Ishikawa (cell line): Measurements from ENCODE around the gene CTH.

ENCODE experiments used
- CEBPB ChIP-seq: IDR thresholded peaks from 2 replicates; pipeline ENCODE4 v1.6.1; 2012
- CREB1 ChIP-seq: IDR thresholded peaks from 2 replicates; pipeline ENCODE4 v1.6.1; 2012; ENCODE audit warnings: low read depth
- EGR1 ChIP-seq: IDR thresholded peaks from 2 replicates; pipeline ENCODE4 v1.6.1; 2012
- EP300 ChIP-seq: IDR thresholded peaks from 2 replicates; pipeline ENCODE4 v1.6.1; 2012; ENCODE audit warnings: borderline replicate concordance
- FOXM1 ChIP-seq: IDR thresholded peaks from 2 replicates; pipeline ENCODE4 v1.6.1; 2012; ENCODE audit warnings: low read depth, borderline replicate concordance
- NFIC ChIP-seq: IDR thresholded peaks from 2 replicates; pipeline ENCODE4 v1.6.1; 2012
- RAD21 ChIP-seq: IDR thresholded peaks from 2 replicates; pipeline ENCODE4 v1.6.1; 2012; ENCODE audit warnings: low read depth
- TAF1 ChIP-seq: IDR thresholded peaks from 2 replicates; pipeline ENCODE4 v1.6.1; 2012; ENCODE audit warnings: low read depth, mild to moderate bottlenecking
- TCF12 ChIP-seq: IDR thresholded peaks from 2 replicates; pipeline ENCODE4 v1.6.1; 2012; ENCODE audit warnings: low read depth
- TEAD4 ChIP-seq: IDR thresholded peaks from 2 replicates; pipeline ENCODE4 v1.6.1; 2012
- USF1 ChIP-seq: IDR thresholded peaks from 2 replicates; pipeline ENCODE4 v1.6.1; 2012
- YY1 ChIP-seq: IDR thresholded peaks from 2 replicates; pipeline ENCODE4 v1.6.1; 2012; ENCODE audit warnings: low read depth
- ZBTB7A ChIP-seq: IDR thresholded peaks from 2 replicates; pipeline ENCODE4 v1.6.1; 2012; ENCODE audit warnings: low read depth
- TF ChIP-seq, protein P1 (sequence below): IDR thresholded peaks from 2 replicates; pipeline ENCODE4 v1.6.1; 2012; ENCODE audit warnings: low read depth, mild to moderate bottlenecking
- TF ChIP-seq, protein P2 (sequence below): IDR thresholded peaks from 2 replicates; pipeline ENCODE4 v1.6.1; 2012

The CTH gene

GRCh38 chr1:70467531-70467930 is 56.5 kb downstream of the CTH start:
- no peak for TF ChIP-seq RAD21
- TF ChIP-seq, protein P1, sequence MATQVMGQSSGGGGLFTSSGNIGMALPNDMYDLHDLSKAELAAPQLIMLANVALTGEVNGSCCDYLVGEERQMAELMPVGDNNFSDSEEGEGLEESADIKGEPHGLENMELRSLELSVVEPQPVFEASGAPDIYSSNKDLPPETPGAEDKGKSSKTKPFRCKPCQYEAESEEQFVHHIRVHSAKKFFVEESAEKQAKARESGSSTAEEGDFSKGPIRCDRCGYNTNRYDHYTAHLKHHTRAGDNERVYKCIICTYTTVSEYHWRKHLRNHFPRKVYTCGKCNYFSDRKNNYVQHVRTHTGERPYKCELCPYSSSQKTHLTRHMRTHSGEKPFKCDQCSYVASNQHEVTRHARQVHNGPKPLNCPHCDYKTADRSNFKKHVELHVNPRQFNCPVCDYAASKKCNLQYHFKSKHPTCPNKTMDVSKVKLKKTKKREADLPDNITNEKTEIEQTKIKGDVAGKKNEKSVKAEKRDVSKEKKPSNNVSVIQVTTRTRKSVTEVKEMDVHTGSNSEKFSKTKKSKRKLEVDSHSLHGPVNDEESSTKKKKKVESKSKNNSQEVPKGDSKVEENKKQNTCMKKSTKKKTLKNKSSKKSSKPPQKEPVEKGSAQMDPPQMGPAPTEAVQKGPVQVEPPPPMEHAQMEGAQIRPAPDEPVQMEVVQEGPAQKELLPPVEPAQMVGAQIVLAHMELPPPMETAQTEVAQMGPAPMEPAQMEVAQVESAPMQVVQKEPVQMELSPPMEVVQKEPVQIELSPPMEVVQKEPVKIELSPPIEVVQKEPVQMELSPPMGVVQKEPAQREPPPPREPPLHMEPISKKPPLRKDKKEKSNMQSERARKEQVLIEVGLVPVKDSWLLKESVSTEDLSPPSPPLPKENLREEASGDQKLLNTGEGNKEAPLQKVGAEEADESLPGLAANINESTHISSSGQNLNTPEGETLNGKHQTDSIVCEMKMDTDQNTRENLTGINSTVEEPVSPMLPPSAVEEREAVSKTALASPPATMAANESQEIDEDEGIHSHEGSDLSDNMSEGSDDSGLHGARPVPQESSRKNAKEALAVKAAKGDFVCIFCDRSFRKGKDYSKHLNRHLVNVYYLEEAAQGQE: no peak
- no peak for TF ChIP-seq NFIC
- no peak for TF ChIP-seq USF1
- TF ChIP-seq FOXM1: no peak
- TF ChIP-seq YY1: no peak
- TF ChIP-seq CREB1: no peak
- no peak for TF ChIP-seq TCF12
- no peak for TF ChIP-seq EP300
- TF ChIP-seq TAF1: no peak
- TF ChIP-seq, protein P2, sequence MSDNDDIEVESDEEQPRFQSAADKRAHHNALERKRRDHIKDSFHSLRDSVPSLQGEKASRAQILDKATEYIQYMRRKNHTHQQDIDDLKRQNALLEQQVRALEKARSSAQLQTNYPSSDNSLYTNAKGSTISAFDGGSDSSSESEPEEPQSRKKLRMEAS: no peak
- no peak for TF ChIP-seq TEAD4
- no peak for TF ChIP-seq ZBTB7A
- no peak for TF ChIP-seq CEBPB
- TF ChIP-seq EGR1: no peak

DNA sequence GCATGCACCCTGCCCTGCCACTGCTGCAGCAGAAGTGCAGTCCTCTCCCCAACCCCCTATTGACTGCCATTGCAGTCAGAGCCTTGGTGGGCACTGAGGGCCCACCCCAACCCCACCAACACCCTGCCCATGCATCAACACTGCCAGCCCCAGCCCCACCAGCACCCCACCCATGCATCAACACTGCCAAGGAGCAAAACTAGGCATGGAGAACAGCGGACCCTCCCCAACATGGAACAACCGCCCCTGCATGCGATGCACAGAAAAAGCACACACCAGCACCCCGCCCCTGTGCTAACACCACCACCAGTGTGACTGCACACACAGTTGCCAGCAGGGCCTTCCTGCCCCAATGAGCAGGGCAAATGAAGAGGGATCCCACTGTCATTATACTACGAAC is 57.1 kb downstream of the CTH start:
- TF ChIP-seq, protein P2: no peak

DNA sequence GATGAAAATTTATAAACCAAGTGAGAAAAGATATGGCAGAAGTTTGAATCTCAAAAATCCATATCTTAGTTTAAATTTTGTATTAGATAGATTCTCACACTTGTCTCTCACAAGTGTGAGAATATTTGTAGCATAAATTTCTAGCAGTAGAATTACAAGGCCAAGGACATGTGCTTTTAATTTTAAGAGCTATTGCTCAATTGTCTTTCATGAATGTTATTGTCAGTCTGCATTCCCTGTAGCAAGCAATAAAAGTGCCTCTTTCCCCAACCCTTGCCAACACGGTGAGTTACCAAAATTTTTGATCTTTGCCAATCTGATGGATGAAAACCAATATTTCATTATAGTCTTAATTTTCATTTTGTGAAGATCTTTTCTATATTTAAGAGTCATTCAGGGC is 64.0 kb downstream of the CTH start:
- TF ChIP-seq, protein P2: no peak
- TF ChIP-seq ZBTB7A: no peak
- no peak for TF ChIP-seq CREB1
- no peak for TF ChIP-seq YY1
- no peak for TF ChIP-seq TCF12
- no peak for TF ChIP-seq TEAD4
- no peak for TF ChIP-seq EGR1
- TF ChIP-seq TAF1: no peak
- TF ChIP-seq RAD21: no peak

DNA sequence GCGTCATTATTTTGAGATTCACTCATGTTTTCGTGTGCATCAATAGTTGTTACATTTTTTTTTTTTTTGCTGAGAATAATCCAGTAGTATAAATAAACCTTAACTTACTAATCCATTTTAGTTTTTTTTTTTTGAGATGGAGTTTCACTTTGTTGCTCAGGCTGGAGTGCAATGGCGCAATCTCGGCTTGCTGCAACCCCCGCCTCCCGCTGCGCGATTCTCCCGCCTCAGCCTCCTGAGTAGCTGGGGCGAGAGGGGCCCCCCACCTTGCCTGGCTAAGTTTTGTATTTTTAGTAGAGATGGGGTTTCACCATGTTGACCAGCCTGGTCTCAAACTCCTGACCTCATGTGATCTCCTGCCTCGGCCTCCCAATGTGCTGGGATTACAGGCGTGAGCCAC is 66.0 kb downstream of the CTH start:
- TF ChIP-seq NFIC (no peak), EGR1 (no peak), TEAD4 (no peak), USF1 (no peak), ZBTB7A (no peak), YY1 (no peak), FOXM1 (no peak), EP300 (no peak), CREB1 (no peak), RAD21 (no peak), CEBPB (no peak), TCF12 (no peak), TAF1 (no peak)
- TF ChIP-seq, protein P1: no peak
- TF ChIP-seq, protein P2: no peak

GRCh38 chr1:70483342-70483741 is 72.3 kb downstream of the CTH start:
- TF ChIP-seq RAD21 (no peak), EGR1 (no peak), TEAD4 (no peak), NFIC (no peak), EP300 (no peak), ZBTB7A (no peak), TCF12 (no peak), CEBPB (no peak), TAF1 (no peak)
- TF ChIP-seq, protein P2: no peak

DNA sequence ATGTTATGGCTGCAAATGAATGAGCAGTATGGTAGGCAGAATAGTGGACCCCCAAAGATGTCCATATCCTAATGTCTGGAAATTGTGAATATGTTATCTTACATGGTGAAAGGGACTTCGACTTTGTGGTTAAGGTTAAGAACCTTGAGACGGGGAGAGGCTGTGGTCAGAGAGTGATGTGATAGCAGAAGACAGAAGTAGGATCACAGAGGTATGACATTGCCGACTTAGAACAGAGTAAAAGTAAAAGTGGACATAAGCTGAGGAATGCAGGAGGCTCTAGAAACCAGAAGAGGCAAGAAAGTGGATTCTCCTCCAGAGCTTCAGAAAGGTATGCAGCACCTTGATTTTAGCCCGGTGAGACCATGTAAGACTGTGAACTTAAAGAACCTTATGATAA is 74.6 kb downstream of the CTH start:
- TF ChIP-seq ZBTB7A (no peak), EGR1 (no peak)
